Progenitor cell of endocrine pancreas (in vitro differentiated cells): ENCODE results near the gene GDI1. TPM values are rescaled to one million over a fixed set of nuclear protein-coding genes. Genes with fewer than 3 reads are reported as not detected.

Experiments used
- DNase-seq: peaks from one replicate; pipeline ENCODE4 v3.0.0; 2021; ENCODE audit warnings: low spot score; ENCODE audit not compliant: unreplicated experiment
- H3K27ac Mint-ChIP-seq: 2 replicates; pipeline ENCODE4 v1.8.0; 2021; ENCODE audit warnings: mild to moderate bottlenecking, moderate library complexity, mixed read lengths
- H3K27me3 Mint-ChIP-seq: 2 replicates; pipeline ENCODE4 v1.8.0; 2021; ENCODE audit warnings: mixed read lengths
- H3K36me3 Mint-ChIP-seq: 2 replicates; pipeline ENCODE4 v1.8.0; 2022; ENCODE audit warnings: mixed read lengths; ENCODE audit not compliant: insufficient read depth
- H3K4me1 Mint-ChIP-seq: 2 replicates; pipeline ENCODE4 v1.8.0; 2021; ENCODE audit warnings: low read depth, mixed read lengths
- H3K4me3 Mint-ChIP-seq: 2 replicates; pipeline ENCODE4 v1.8.0; 2021; ENCODE audit warnings: low read depth, mild to moderate bottlenecking, moderate library complexity, mixed read lengths
- H3K9me3 Mint-ChIP-seq: 2 replicates; pipeline ENCODE4 v1.8.0; 2021; ENCODE audit warnings: low read depth, mixed read lengths
- CTCF ChIP-seq: fragments of 200-600 bp; sonication (generic); IDR thresholded peaks from one replicate; pipeline ENCODE4 v1.5.0; 2021; ENCODE audit warnings: antibody characterized with exemption, mild to moderate bottlenecking; ENCODE audit not compliant: unreplicated experiment
- total RNA-seq: library from RNA; stranded (reverse); gene quantifications from 2 replicates; pipeline ENCODE4 v1.2.1, GENCODE V29; 2021

The GDI1 gene
- total RNA-seq, 1 donor from 2014 or later, result 151 TPM

GRCh38 chrX:154443479-154443910 is 6.5 kb downstream of the GDI1 start:
- peak overlapping the region; percentile 82 for H3K27ac Mint-ChIP-seq
- peak overlapping the region; percentile 72 for H3K4me3 Mint-ChIP-seq
- H3K36me3 Mint-ChIP-seq, result peaks cover 8% of the 10 kb centered on the region
- no peak for DNase-seq
- H3K4me1 Mint-ChIP-seq, result no peaks in the 10 kb centered on the region
- peaks cover 4% of the 10 kb centered on the region for H3K9me3 Mint-ChIP-seq
- H3K27me3 Mint-ChIP-seq, result no peaks in the 10 kb centered on the region
- TF ChIP-seq CTCF, result no peak

GRCh38 chrX:154443992-154444754 is 7.2 kb downstream of the GDI1 start, which contains the start of gene FAM50A:
TSS of gene FAM50A (plus strand) at chrX:154444141. CDS start at chrX:154444236, 95 bp downstream.
- peaks cover 4% of the 10 kb centered on the region for H3K9me3 Mint-ChIP-seq
- H3K27ac Mint-ChIP-seq, result peak within 1 kb of the TSS; percentile 82
- H3K36me3 Mint-ChIP-seq, result peaks cover 9% of the 10 kb centered on the region
- H3K4me3 Mint-ChIP-seq, result peak within 1 kb of the TSS; percentile 72
- H3K4me1 Mint-ChIP-seq, result no peaks in the 10 kb centered on the region
- DNase-seq, result peak; percentile 50
- H3K27me3 Mint-ChIP-seq, result no peaks in the 10 kb centered on the region
- TF ChIP-seq CTCF, result no peak

GRCh38 chrX:154444755-154445246 is 7.8 kb downstream of the GDI1 start:
- H3K27ac Mint-ChIP-seq, result no peak overlapping the region
- no peak for DNase-seq
- peaks cover 4% of the 10 kb centered on the region for H3K9me3 Mint-ChIP-seq
- H3K4me1 Mint-ChIP-seq, result no peaks in the 10 kb centered on the region
- H3K36me3 Mint-ChIP-seq, result peaks cover 9% of the 10 kb centered on the region
- H3K27me3 Mint-ChIP-seq, result no peaks in the 10 kb centered on the region
- peak overlapping the region; percentile 42 for H3K4me3 Mint-ChIP-seq
- no peak for TF ChIP-seq CTCF

- H3K9me3 Mint-ChIP-seq, result peaks cover 4% of the 10 kb centered on the region
- H3K4me3 Mint-ChIP-seq, result peak overlapping the region; percentile 42
- peaks cover 10% of the 10 kb centered on the region for H3K36me3 Mint-ChIP-seq
- no peaks in the 10 kb centered on the region for H3K27me3 Mint-ChIP-seq
- no peak for TF ChIP-seq CTCF
- no peak overlapping the region for H3K27ac Mint-ChIP-seq
- no peaks in the 10 kb centered on the region for H3K4me1 Mint-ChIP-seq
- DNase-seq, result no peak
Measured at GRCh38 chrX:154445776-154446175, 8.8 kb downstream of the GDI1 start.

- TF ChIP-seq CTCF, result no peak
- H3K36me3 Mint-ChIP-seq, result peaks cover 10% of the 10 kb centered on the region
- H3K4me3 Mint-ChIP-seq, result no peak overlapping the region
- no peak for DNase-seq
- peaks cover 4% of the 10 kb centered on the region for H3K9me3 Mint-ChIP-seq
- no peaks in the 10 kb centered on the region for H3K27me3 Mint-ChIP-seq
- no peak overlapping the region for H3K27ac Mint-ChIP-seq
- no peaks in the 10 kb centered on the region for H3K4me1 Mint-ChIP-seq
Measured at GRCh38 chrX:154446430-154446829, 9.5 kb downstream of the GDI1 start.
